SKM-1 treated with dmso at 0.1 percent for 144 hours (cell line): ENCODE data around the gene AKR1B15.
A peak's percentile ranks its signal among the peaks of the same experiment; 100 is the strongest.

Experiments used
- DNase-seq: peaks from one replicate; lab custom pipeline; 2025; ENCODE audit not compliant: unreplicated experiment; lab: John Stamatoyannopoulos, UW

Gene AKR1B15

GRCh38 chr7:134611611-134612151, 62.8 kb downstream of the AKR1B15 start:
- no peak for DNase-seq

GRCh38 chr7:134612197-134612596, 63.3 kb downstream of the AKR1B15 start:
- no peak for DNase-seq

- DNase-seq, result no peak
Measured at GRCh38 chr7:134613623-134614347, 64.9 kb downstream of the AKR1B15 start.

DNA sequence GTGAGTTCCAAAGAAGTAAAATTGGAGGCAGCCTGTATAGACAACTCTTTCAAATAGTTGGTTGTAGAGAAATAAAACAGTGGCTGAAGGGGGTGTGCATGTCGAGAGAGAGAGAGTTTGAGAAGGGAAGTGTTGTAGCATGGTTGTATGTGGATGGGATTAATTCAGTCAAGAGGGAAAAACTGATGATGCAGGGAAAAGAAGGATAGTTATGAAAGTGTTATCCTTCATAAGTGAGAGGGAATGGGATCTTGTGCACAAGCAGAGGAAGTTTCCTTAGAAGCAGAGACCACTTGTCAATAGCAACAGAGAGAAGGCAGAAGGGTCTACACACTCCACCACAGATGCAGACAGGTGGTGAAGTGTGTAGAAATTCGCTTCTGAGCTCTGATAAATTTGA, 67.7 kb downstream of the AKR1B15 start:
- no peak for DNase-seq

GRCh38 chr7:134618756-134619530, 70.0 kb downstream of the AKR1B15 start:
- DNase-seq, result peak; percentile 29

DNA sequence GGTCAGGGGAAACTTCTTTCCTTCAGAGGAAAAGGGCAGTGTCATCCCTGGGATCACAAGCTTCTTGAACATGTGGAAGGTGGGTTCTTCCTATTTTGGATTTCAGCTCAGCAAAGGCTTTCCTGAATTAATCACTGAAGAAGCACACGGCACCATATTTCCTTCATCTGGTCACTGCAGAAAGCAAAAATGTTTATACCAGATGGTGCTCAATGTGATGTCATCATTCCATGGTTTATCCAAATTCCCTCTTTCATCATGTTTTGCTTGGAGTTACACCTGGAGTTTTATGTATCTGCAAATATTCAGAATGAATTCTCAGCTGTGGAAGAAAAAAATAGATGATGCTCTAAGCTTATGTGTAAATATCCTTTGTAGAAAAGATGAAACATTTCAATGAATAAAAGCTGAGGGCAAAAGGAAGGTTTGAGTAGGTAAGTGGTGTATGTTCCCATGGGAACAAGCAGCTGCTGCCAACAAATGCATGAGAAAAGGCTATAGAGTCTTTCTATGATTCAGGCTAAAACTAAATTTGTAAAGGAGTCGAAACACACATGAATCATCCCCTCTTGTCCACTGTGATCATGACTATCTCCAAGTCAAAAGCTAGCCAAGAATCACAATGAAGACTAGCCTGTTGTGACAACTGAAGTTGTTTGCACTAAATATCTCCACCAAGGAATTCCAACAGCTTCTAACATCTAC, 70.9 kb downstream of the AKR1B15 start:
- DNase-seq, result no peak

DNA sequence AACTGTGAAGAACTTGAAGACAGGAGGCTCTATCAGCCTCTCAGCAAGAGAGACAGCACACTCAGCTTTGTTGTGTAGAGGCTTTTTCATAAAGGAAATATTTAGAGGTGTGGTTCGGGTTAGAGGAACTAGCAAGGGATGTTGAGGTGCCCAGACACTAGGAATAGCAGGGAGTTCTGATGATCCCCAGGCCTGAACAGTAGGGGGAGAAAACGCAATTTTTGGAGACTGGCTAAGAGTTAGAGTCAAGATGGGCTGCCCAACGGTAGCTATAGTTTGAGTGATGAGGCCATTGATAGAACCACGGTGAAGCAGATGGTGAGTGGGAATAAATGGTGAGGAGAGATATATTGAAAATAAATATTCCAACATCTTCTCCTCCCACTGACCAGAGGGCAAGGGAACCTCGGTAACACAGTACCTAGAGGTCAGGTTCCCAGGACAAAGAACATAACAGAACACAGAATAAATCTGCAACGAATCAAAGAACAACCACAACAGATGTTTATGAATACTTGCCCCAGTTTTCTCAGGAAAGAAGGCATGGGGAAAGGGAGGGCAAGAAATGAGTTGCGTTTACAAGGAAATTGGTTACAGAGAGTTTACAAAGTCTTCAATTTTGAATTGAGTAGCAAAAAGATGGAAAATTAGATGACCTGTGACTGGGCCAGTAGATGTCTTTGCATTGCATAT, 73.5 kb downstream of the AKR1B15 start:
- no peak for DNase-seq

GRCh38 chr7:134623193-134623592, 74.3 kb downstream of the AKR1B15 start:
- DNase-seq, result no peak

- no peak for DNase-seq
Measured at GRCh38 chr7:134625550-134625949, 76.6 kb downstream of the AKR1B15 start.

DNA sequence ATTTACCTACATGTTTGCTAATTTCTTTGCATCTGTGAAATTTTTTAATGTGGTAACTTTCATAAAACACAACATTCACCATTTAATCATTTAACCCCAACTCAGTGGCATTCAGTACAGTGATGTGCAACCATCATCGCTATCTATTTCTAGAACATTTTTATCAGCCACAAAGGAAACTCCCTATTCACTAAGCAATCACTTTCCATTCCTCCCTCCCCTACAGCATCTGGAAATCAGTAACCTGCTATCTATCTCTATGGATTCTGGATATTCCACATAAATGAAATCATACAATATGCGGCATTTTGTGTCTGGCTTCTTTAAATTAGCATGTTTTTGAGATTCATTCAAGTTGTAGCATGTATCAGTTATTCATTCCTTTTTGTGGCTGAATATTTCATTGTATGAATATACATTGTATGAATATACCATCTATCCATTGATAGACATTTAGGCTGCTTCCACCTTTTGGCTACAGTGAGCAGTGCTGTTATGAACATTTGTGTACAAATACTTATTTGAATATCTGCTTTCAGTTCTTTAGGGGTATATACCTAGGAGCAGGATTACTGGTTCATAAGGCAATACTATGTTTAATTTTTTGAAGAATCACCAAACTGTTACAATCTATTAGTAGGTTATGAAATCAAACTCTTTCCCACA, 78.3 kb downstream of the AKR1B15 start:
- DNase-seq, result no peak

DNA sequence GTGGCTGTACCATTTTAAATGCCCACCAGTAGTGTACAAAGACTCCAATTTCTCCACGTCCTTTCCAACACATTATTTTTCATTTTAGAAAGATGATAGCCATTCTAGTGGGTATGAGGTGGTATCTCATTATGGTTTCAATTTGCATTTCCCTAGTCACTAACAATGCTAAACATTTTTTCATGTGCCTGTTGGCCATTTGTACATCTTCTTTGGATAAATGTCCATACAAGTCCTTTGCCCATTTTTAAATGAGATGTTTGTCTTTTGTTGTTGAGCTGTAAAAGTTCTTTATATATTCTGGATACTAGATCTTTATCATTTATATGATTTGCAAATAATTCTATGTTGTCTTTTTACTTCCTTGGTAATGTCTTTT, 78.9 kb downstream of the AKR1B15 start:
- no peak for DNase-seq

DNA sequence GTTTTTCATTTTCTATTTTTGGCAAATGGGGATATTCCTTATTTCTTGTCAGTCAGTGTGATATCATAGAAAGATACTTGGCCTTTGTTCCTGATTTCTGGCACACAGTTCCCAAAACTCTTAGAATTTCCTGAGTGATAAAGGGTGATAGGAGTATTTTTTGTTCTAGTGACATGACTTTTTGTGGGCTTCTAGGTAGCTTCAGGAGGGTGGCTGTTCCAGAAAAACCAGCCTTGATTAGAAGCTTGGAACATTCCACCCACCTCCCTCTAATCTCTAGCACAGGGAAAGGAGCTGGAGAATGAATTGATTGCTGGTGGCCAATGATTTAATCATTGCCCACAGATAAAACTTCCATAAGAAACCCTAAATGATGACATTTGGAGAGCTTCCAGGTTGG, 80.5 kb downstream of the AKR1B15 start:
- no peak for DNase-seq
